ENCODE measurements around the gene BDKRB2.

Gene BDKRB2

DNA sequence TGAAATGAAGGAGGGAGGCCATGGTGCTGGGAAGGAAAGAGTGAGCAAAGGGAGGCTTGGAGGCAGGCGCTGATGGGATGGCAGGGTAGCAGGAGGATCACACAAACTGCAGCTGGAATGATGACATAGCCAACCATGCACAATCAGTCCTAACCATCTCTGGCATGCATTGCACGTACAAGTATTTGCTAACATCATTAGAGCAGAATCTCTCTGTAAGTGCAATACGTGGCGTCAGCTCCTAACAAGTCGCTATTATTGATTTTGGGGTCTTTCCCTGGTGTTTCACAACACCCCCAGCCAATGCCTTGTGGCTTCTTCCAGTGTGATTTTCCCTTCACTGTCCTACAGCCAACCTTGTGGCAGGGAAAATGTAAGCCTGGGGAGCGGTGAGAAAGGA lies 69.9 kb downstream of the BDKRB2 start:
- no peak overlapping the region for H3K27ac ChIP-seq
- DNase-seq (ENCODE audit: low spot score) = no peak
- H3K4me3 ChIP-seq = no peak overlapping the region
- TF ChIP-seq, protein P1, sequence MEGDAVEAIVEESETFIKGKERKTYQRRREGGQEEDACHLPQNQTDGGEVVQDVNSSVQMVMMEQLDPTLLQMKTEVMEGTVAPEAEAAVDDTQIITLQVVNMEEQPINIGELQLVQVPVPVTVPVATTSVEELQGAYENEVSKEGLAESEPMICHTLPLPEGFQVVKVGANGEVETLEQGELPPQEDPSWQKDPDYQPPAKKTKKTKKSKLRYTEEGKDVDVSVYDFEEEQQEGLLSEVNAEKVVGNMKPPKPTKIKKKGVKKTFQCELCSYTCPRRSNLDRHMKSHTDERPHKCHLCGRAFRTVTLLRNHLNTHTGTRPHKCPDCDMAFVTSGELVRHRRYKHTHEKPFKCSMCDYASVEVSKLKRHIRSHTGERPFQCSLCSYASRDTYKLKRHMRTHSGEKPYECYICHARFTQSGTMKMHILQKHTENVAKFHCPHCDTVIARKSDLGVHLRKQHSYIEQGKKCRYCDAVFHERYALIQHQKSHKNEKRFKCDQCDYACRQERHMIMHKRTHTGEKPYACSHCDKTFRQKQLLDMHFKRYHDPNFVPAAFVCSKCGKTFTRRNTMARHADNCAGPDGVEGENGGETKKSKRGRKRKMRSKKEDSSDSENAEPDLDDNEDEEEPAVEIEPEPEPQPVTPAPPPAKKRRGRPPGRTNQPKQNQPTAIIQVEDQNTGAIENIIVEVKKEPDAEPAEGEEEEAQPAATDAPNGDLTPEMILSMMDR (IDR thresholded peaks at IDR 0.05) = no peak

DNA sequence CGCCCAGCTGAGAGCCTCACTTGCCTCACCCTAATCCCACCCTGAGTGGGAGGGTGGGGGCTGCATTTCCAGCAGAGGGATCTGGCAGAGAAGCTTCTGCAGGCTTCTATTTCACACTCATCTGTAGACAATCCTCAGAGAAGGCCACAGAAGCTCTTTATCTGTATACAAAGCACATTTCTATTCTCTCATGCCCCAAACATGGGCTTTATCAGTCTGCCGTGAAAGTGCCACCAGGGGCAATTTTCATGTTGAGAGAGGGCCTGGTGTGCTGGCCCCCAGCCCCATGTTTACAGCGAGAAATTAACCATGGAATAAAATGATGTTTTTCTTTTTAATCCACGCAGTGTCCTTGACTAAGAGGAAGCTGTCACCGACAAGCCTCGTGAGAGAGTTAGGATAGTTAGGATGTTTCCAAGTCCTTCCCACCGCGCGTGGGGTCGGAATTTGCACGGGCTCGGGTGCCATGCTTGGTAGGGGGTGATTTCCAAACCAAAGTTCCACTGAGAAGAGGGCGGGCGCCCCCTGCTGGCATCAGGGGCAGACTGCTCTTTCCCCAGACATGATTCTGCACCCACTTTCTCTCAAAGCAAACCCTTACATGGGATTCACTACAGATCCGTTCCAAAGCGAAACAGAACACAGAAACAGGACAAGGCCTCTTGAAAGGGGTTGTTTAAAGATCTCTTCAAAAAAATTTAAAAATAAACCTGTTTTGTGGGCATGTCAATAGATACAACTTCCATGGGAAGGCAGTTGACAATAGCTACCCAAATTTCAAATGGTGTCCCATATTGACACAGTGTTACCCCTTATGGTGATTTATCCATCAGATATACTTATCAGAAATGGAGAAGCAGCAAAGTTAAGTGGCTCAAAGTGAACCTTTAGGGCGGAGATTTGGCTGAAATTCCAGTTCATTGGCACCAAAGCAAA lies 70.8 kb downstream of the BDKRB2 start:
- H3K4me3 ChIP-seq = no peak overlapping the region
- TF ChIP-seq, protein P1 (IDR thresholded peaks at IDR 0.05) = peak; percentile 86
- no peak overlapping the region for H3K27ac ChIP-seq

DNA sequence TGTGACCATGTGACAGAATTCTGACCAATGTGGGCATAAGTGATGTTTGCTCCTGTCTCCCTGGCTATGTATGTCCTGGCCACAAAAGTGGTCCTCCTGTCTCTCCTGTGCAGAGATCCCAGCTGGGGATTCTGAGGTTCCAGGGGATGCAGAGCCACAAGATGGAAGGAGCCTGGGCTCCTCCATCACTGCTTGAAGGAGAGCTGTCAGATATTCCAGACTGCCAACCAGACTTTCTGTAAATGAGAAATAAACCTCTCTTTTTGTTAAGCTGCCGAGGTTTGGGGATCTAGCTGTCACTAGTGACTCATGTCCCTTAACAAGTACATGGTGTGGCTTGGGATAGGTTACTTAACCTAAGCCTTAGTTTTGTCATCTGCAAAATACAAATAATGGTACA lies 73.3 kb downstream of the BDKRB2 start:
- no peak for DNase-seq (ENCODE audit: low spot score)
- H3K4me3 ChIP-seq = no peak overlapping the region
- no peak overlapping the region for H3K27ac ChIP-seq
- TF ChIP-seq, protein P1 (IDR thresholded peaks at IDR 0.05) = no peak

More for the DNA sequence above, 70.8 kb downstream of the BDKRB2 start:
- no peak for DNase-seq (ENCODE audit: low spot score)

DNA sequence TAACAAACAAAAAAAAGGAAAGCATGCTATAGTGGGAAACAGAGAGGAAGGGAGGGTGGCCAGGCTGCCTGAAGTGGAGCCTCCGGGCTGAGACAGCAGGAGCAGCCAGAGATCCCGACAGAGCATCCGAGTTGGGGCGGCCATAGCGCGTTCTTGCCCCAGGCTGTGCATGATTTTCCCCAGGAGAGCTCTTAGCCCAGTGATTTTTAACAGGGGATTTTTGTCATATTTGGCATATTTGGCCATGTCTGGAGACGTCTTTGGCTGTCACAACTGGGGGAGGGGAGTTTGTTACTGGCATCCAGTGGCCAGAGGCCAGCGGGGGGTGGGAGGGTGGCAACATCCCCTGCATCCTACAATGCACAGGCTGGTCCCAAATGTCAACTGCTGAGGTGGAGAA lies 74.9 kb downstream of the BDKRB2 start:
- H3K4me3 ChIP-seq = no peak overlapping the region
- H3K27ac ChIP-seq = no peak overlapping the region
- TF ChIP-seq, protein P1 (IDR thresholded peaks at IDR 0.05) = no peak
- DNase-seq (ENCODE audit: low spot score) = no peak

DNA sequence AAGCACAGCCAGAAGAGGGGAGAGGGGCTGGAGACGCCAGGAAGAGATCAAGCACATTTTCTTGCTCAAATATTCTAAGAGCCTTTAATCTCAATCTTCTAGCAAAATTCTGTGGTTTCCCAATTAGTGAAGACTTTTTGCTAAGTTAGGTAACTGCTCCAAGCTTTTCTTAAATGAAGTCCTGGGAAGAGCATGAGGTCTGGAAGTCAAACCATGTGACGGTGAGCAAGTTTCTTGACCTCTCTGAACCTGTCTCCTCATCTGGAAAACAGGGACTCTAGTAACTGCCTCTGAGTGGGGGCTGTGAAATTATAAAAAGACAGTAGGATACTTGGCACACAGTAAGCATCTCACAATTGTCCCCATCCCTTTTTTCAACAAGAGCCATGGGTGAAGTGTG lies 75.5 kb downstream of the BDKRB2 start:
- no peak for DNase-seq (ENCODE audit: low spot score)
- no peak overlapping the region for H3K4me3 ChIP-seq

DNA sequence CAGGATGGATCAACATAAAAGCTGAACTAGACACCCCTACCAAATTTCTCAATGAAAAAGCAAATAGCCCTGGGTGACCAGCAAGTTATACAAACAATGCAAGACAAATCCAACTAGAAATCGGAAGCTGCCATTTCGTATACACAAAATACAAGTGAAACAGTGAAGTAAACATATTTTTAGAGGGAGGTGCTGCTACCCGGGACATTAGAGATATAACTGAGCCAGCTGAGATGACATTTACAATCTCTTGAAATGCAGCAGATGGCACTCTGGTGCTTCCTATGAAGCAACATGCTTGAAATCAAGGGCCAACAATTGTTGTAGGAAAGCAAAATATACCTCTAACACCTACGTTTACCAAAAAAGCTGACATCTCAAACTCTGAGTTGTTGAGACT lies 76.8 kb downstream of the BDKRB2 start:
- H3K27ac ChIP-seq = no peak overlapping the region

More for the DNA sequence above, 75.5 kb downstream of the BDKRB2 start:
- TF ChIP-seq, protein P1 (IDR thresholded peaks at IDR 0.05) = no peak
- no peak overlapping the region for H3K27ac ChIP-seq

More for the DNA sequence above, 76.8 kb downstream of the BDKRB2 start:
- H3K4me3 ChIP-seq = no peak overlapping the region
- DNase-seq (ENCODE audit: low spot score) = no peak
- TF ChIP-seq, protein P1 (IDR thresholded peaks at IDR 0.05) = no peak

Measured in coronary artery (tissue), 2 donors.